H1 (cell line): ENCODE measurements around the gene MYO1D. TPM values are rescaled to one million over a fixed set of nuclear protein-coding genes. Genes with fewer than 3 reads are reported as not detected.

Experiments
- CREB1 ChIP-seq: IDR thresholded peaks from 2 replicates; pipeline ENCODE4 v1.6.1; 2012; ENCODE audit warnings: inconsistent platforms
- GABPA ChIP-seq: IDR thresholded peaks from 2 replicates; pipeline ENCODE4 v1.6.1; 2011; ENCODE audit warnings: mild to moderate bottlenecking, low read length, moderate library complexity, borderline replicate concordance; ENCODE audit not compliant: insufficient read depth
- SP1 ChIP-seq: IDR thresholded peaks from 2 replicates; pipeline ENCODE4 v1.6.1; 2011; ENCODE audit warnings: low read depth, low read length
- polyA plus RNA-seq, 7 experiments: library from polyadenylated mRNA; depleted of rRNA in 3 of 7; stranded (reverse) in 5 of 7; unstranded in 2 of 7; fragments of >200 nt in 5 of 7; fragments of 200-250 nt in 2 of 7; gene quantifications; 1 replicate in 5 of 7; 2 replicates in 1 of 7; 4 replicates in 1 of 7; pipeline versions ENCODE4 v1.2.1 to v1.2.3, GENCODE V29; 2011 to 2013; ENCODE audit warnings: missing spikeins in 2 of 7, mixed read lengths in 2 of 7
- total RNA-seq: library from RNA; stranded (reverse); fragmentation: NEBNext Ultra II Directional; extraction: Animal tissue kit (Norgen Biotek cat#: 25700); gene quantifications from 2 replicates; pipeline ENCODE4 v1.2.1, GENCODE V29; 2021

MYO1D gene
- total and polyA plus RNA-seq, 2 of the 8 experiments (the other 6 are each of a cell fraction or from before 2014, with no cell fraction given), result 6.5 to 25.4 TPM

DNA sequence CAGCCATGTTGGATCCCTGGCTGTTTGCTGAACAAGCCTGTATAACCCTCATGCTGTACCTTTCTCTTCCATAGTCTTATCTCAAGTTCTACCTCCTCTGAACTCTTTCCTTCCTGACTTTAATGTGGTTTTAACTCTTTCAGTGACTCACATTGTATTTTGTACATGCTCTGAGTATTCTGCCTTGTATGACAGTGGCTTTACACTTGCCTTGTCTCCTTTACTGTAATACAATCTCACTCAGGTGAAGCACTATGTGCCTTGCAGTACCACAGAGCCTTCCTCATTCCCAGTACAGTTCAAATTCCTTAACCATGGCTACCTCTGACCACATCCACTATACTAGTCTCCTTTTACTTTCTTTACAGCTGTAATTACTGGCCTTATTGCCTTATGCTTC lies 418.6 kb downstream of the MYO1D start (continued):
- no peak for TF ChIP-seq GABPA
- no peak for TF ChIP-seq CREB1
- TF ChIP-seq SP1, result no peak
